Measurements from ENCODE around the gene SLC12A2. TPM values are rescaled to one million over a fixed set of nuclear protein-coding genes. Genes with fewer than 3 reads are reported as not detected.

The SLC12A2 gene
- 10 to 100 TPM; 21.9 to 78.6 (median 22.2) TPM for total RNA-seq

GRCh38 chr5:128083033-128083810 lies at the start of gene SLC12A2:
SLC12A2 (plus strand) TSS chr5:128083766; CDS start chr5:128083955, 189 bp downstream.
- intact Hi-C loops (cut with DNase I; ENCODE audit: low total_unique reads), result no loop called here
- H3K9me3 ChIP-seq, result no peaks in the 10 kb centered on the region
- no peaks in the 10 kb centered on the region for H3K27me3 ChIP-seq
- H3K4me1 ChIP-seq, result no peaks in the 10 kb centered on the region
- peak within 1 kb of the TSS; percentile 97 for H3K27ac ChIP-seq
- DNase-seq, result peak; percentile 89 to 93
- H3K36me3 ChIP-seq, result no peaks in the 10 kb centered on the region
- TF ChIP-seq POLR2A (IDR thresholded peaks at IDR 0.05) (peak; percentile 46 to 82), CTCF (IDR thresholded peaks at IDR 0.05) (no peak)
- peak within 1 kb of the TSS; percentile 68 to 88 for H3K4me3 ChIP-seq

GRCh38 chr5:128035689-128036088 lies 47.9 kb upstream of the SLC12A2 start:
- H3K4me3 ChIP-seq, result no peak overlapping the region
- intact Hi-C loops (cut with DNase I; ENCODE audit: low total_unique reads), result no loop called here
- TF ChIP-seq CTCF (IDR thresholded peaks at IDR 0.05), result no peak
- TF ChIP-seq POLR2A (IDR thresholded peaks at IDR 0.05), result no peak
- no peaks in the 10 kb centered on the region for H3K27me3 ChIP-seq
- H3K36me3 ChIP-seq, result no peaks in the 10 kb centered on the region
- no peak overlapping the region for H3K27ac ChIP-seq
- DNase-seq, result no peak
- H3K9me3 ChIP-seq, result peaks cover 0 to 3% of the 10 kb centered on the region in 2 donors
- H3K4me1 ChIP-seq, result no peaks in the 10 kb centered on the region

- Histone ChIP-seq H3K4me1 (no peaks in the 10 kb centered on the region), H3K36me3 (no peaks in the 10 kb centered on the region), H3K4me3 (no peak overlapping the region), H3K27ac (no peak overlapping the region), H3K9me3 (peaks cover 0 to 3% of the 10 kb centered on the region in 2 donors), H3K27me3 (no peaks in the 10 kb centered on the region)
- TF ChIP-seq CTCF (IDR thresholded peaks at IDR 0.05) (no peak), POLR2A (IDR thresholded peaks at IDR 0.05) (no peak)
- intact Hi-C loops (cut with DNase I; ENCODE audit: low total_unique reads), result no loop called here
- DNase-seq, result no peak
Measured at GRCh38 chr5:128036950-128037349, 46.6 kb upstream of the SLC12A2 start.

GRCh38 chr5:128038643-128039042 lies 44.9 kb upstream of the SLC12A2 start:
- no peaks in the 10 kb centered on the region for H3K4me1 ChIP-seq
- TF ChIP-seq CTCF (IDR thresholded peaks at IDR 0.05) (no peak), POLR2A (IDR thresholded peaks at IDR 0.05) (no peak)
- H3K27me3 ChIP-seq, result no peaks in the 10 kb centered on the region
- intact Hi-C loops (cut with DNase I; ENCODE audit: low total_unique reads), result no loop called here
- H3K36me3 ChIP-seq, result no peaks in the 10 kb centered on the region
- DNase-seq, result no peak
- no peak overlapping the region for H3K4me3 ChIP-seq
- H3K9me3 ChIP-seq, result no peaks in the 10 kb centered on the region
- H3K27ac ChIP-seq, result no peak overlapping the region

GRCh38 chr5:128040927-128041326 lies 42.6 kb upstream of the SLC12A2 start:
- Histone ChIP-seq H3K27ac (no peak overlapping the region), H3K4me3 (no peak overlapping the region), H3K36me3 (no peaks in the 10 kb centered on the region), H3K4me1 (no peaks in the 10 kb centered on the region), H3K27me3 (no peaks in the 10 kb centered on the region), H3K9me3 (no peaks in the 10 kb centered on the region)
- no peak for TF ChIP-seq POLR2A (IDR thresholded peaks at IDR 0.05)
- TF ChIP-seq CTCF (IDR thresholded peaks at IDR 0.05), result no peak
- DNase-seq, result no peak
- intact Hi-C loops (cut with DNase I; ENCODE audit: low total_unique reads), result no loop called here

All from uterus (tissue), 4 donors.